Nephron progenitor cell (in vitro differentiated cells): ENCODE results near the gene RBMS1.

ENCODE experiments used
- DNase-seq: peaks from one replicate; pipeline ENCODE4 v3.0.0; 2021
- H3K27ac Mint-ChIP-seq: 2 replicates; pipeline ENCODE4 v1.8.0; 2021; ENCODE audit warnings: mild to moderate bottlenecking, moderate library complexity, mixed read lengths
- H3K27me3 Mint-ChIP-seq: 2 replicates; pipeline ENCODE4 v1.8.0; 2021; ENCODE audit warnings: mild to moderate bottlenecking, low read depth, mixed read lengths; ENCODE audit not compliant: poor library complexity
- H3K36me3 Mint-ChIP-seq: 2 replicates; pipeline ENCODE4 v1.8.0; 2021; ENCODE audit warnings: low read depth, mixed read lengths
- H3K4me1 Mint-ChIP-seq: 2 replicates; pipeline ENCODE4 v1.8.0; 2021; ENCODE audit warnings: mixed read lengths
- H3K4me3 Mint-ChIP-seq: 2 replicates; pipeline ENCODE4 v1.8.0; 2021; ENCODE audit warnings: mild to moderate bottlenecking, moderate library complexity, mixed read lengths
- H3K9me3 Mint-ChIP-seq: 2 replicates; pipeline ENCODE4 v1.8.0; 2021; ENCODE audit warnings: mild to moderate bottlenecking, moderate library complexity, mixed read lengths
- TF ChIP-seq, protein P1 (sequence below): fragments of 200-600 bp; sonication (generic); IDR thresholded peaks from 2 replicates; pipeline ENCODE4 v1.5.0; 2021; ENCODE audit warnings: antibody characterized with exemption

RBMS1 gene

DNA sequence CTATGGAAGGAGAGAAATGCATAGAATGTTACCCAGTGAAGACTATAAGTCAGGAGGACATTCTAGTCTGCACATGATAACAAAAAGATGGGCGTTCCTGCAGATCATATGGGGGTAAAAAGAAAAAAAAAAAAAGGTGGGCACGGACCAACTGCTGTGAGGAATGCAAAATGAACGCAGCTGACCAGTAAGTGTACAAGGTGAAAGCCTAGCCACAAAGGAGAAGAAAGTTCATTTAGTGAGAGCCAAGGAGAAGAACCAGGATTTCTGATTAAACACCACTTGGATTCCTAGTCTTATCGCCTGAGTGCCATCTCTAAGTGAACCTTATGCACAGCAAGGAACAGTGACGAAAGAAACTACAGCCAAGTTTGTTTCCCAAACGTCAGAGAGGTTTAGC lies 26.5 kb downstream of the RBMS1 start:
- TF ChIP-seq, protein P1, sequence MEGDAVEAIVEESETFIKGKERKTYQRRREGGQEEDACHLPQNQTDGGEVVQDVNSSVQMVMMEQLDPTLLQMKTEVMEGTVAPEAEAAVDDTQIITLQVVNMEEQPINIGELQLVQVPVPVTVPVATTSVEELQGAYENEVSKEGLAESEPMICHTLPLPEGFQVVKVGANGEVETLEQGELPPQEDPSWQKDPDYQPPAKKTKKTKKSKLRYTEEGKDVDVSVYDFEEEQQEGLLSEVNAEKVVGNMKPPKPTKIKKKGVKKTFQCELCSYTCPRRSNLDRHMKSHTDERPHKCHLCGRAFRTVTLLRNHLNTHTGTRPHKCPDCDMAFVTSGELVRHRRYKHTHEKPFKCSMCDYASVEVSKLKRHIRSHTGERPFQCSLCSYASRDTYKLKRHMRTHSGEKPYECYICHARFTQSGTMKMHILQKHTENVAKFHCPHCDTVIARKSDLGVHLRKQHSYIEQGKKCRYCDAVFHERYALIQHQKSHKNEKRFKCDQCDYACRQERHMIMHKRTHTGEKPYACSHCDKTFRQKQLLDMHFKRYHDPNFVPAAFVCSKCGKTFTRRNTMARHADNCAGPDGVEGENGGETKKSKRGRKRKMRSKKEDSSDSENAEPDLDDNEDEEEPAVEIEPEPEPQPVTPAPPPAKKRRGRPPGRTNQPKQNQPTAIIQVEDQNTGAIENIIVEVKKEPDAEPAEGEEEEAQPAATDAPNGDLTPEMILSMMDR, result no peak
- no peak overlapping the region for H3K27ac Mint-ChIP-seq
- H3K27me3 Mint-ChIP-seq, result no peaks in the 10 kb centered on the region
- no peak for DNase-seq
- peaks cover 5% of the 10 kb centered on the region for H3K36me3 Mint-ChIP-seq
- no peak overlapping the region for H3K4me3 Mint-ChIP-seq
- H3K4me1 Mint-ChIP-seq, result peaks cover 53% of the 10 kb centered on the region
- no peaks in the 10 kb centered on the region for H3K9me3 Mint-ChIP-seq

DNA sequence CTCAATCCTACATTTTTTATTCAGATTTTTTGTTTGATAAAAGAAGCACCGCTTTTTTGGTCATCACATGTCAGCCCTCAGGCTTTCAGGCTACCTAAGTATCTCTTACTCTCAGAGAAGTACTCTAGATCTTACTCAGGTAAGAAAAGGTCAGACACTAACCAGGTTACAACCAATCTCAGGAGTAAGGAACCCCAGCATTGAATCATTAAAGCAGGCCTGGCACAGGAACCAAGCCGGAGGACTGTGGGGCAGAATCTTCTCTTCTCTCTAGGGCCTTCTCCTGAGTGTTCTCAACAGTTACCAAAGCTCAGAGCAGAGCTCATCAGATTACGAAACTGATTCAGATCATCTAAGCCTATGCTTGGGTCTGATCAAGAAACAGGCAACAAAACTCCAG lies 28.2 kb downstream of the RBMS1 start:
- no peak for DNase-seq
- H3K4me1 Mint-ChIP-seq, result peaks cover 50% of the 10 kb centered on the region
- H3K4me3 Mint-ChIP-seq, result no peak overlapping the region
- TF ChIP-seq, protein P1, result no peak
- no peaks in the 10 kb centered on the region for H3K27me3 Mint-ChIP-seq
- peaks cover 11% of the 10 kb centered on the region for H3K36me3 Mint-ChIP-seq
- peak overlapping the region; percentile 74 for H3K27ac Mint-ChIP-seq
- no peaks in the 10 kb centered on the region for H3K9me3 Mint-ChIP-seq

DNA sequence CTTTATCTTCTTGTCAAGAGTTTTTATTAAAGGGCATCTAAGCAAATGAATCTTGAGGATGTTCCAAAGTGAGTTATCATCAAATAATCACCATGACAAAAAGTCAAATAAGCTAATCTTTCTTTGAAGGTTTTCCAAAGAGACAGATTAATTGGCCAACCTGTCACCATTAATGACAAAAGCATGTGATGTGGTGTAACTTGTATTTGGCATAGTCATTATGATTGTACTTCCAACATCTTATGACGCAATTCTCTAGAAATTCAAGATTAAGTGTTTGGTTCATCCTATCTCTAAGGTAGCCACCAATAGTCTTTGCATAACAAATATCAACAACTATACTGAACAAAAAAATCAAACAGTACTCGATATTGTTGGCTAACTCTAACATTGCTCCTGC lies 28.6 kb downstream of the RBMS1 start:
- H3K9me3 Mint-ChIP-seq, result no peaks in the 10 kb centered on the region
- DNase-seq, result no peak
- TF ChIP-seq, protein P1, result no peak
- no peak overlapping the region for H3K4me3 Mint-ChIP-seq
- H3K27me3 Mint-ChIP-seq, result no peaks in the 10 kb centered on the region
- H3K4me1 Mint-ChIP-seq, result peaks cover 51% of the 10 kb centered on the region
- H3K27ac Mint-ChIP-seq, result no peak overlapping the region
- peaks cover 11% of the 10 kb centered on the region for H3K36me3 Mint-ChIP-seq

GRCh38 chr2:160464017-160464416 lies 29.6 kb downstream of the RBMS1 start:
- Mint-ChIP-seq H3K36me3 (peaks cover 18% of the 10 kb centered on the region), H3K4me1 (peaks cover 44% of the 10 kb centered on the region), H3K27me3 (no peaks in the 10 kb centered on the region), H3K27ac (peak overlapping the region; percentile 29), H3K4me3 (no peak overlapping the region), H3K9me3 (no peaks in the 10 kb centered on the region)
- TF ChIP-seq, protein P1, result no peak
- DNase-seq, result no peak

DNA sequence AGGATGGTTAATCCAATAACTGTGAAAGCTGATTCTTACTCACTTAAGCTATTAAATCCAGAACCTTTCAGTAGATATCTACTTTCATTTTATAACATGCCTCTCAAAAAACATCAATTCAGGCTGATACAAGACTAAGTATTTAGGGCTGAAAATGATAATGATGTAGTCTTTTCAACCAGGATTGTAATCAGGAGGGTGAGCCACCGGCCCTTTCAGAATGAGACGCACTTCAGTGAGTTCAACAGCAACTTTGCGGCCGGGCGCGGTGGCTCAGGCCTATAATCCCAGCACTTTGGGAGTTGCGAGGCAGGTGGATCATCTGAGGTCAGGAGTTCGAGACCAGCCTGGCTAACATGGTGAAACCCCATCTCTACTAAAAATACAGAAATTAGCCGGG lies 30.4 kb downstream of the RBMS1 start:
- no peaks in the 10 kb centered on the region for H3K27me3 Mint-ChIP-seq

DNA sequence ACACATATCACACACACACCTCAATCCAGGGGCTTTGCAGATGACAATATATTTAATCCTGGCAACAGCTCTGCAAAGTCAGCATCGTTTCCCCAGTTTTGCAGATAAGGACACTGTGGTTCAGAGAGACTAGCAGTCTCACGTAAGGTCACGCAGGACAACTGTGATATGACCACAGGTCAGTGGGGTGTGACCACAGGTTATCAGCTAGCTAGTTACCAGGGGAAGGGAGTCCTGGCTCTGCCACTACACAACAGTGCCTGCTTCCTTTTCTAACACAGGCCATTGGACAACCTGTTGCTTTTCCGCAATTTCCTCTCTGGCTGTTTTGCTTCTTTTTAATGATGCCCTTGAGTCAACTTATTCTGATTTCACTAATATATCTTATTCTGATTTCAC lies 33.3 kb downstream of the RBMS1 start:
- H3K9me3 Mint-ChIP-seq, result no peaks in the 10 kb centered on the region
- no peak for DNase-seq
- peaks cover 35% of the 10 kb centered on the region for H3K36me3 Mint-ChIP-seq
- TF ChIP-seq, protein P1, result no peak
- H3K27ac Mint-ChIP-seq, result peak overlapping the region; percentile 54
- H3K27me3 Mint-ChIP-seq, result no peaks in the 10 kb centered on the region
- H3K4me1 Mint-ChIP-seq, result peaks cover 26% of the 10 kb centered on the region
- H3K4me3 Mint-ChIP-seq, result no peak overlapping the region

More for the DNA sequence above, 30.4 kb downstream of the RBMS1 start:
- TF ChIP-seq, protein P1, result no peak
- H3K27ac Mint-ChIP-seq, result no peak overlapping the region
- no peak overlapping the region for H3K4me3 Mint-ChIP-seq
- peaks cover 44% of the 10 kb centered on the region for H3K4me1 Mint-ChIP-seq
- peaks cover 20% of the 10 kb centered on the region for H3K36me3 Mint-ChIP-seq
- DNase-seq, result no peak
- no peaks in the 10 kb centered on the region for H3K9me3 Mint-ChIP-seq
